Esophagus muscularis mucosa (tissue), 4 donors: ENCODE data around the gene MPRIP.

Experiments used
- EP300 ChIP-seq: sonication (generic); formaldehyde crosslinking; IDR thresholded peaks from one replicate; pipeline ENCODE4 v1.6.1; 2017; ENCODE audit warnings: antibody characterized with exemption
- POLR2AphosphoS5 ChIP-seq, 2 donors: sonication (generic); formaldehyde crosslinking; IDR thresholded peaks; one replicate each; pipeline ENCODE4 v1.6.1; 2017; ENCODE audit warnings: antibody characterized with exemption in 2 of 2
- TF ChIP-seq, protein P1 (sequence below), 3 experiments: fragments of 200-600 bp in 2 of 3; fragments of 450-650 bp in 1 of 3; sonication (generic) in 2 of 3; IDR thresholded peaks; one replicate each; pipeline ENCODE4 v1.5.1; 2017 to 2019; ENCODE audit warnings: antibody characterized with exemption in 3 of 3, mild to moderate bottlenecking in 2 of 3, moderate library complexity in 1 of 3

DNA sequence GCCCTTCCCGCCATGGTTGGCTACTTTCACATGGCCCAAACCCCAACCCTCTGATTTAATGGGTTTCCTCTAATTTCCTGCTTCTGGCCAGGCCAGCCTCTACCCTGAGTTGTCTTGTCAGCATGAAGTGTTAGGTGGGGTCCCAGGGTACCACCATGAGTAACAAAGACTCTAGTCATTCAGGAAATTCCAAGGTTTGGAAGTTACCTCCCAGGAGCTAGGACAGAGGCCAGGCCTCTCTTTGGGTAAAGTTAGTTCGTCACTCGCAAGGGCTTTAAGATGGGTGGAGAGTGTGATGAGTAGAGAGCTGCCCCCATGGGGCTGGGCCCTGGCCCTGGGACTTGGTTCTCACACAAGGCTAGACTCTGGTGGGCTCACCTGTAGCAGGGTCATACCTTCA is 109.3 kb downstream of the MPRIP start:
- TF ChIP-seq, protein P1, sequence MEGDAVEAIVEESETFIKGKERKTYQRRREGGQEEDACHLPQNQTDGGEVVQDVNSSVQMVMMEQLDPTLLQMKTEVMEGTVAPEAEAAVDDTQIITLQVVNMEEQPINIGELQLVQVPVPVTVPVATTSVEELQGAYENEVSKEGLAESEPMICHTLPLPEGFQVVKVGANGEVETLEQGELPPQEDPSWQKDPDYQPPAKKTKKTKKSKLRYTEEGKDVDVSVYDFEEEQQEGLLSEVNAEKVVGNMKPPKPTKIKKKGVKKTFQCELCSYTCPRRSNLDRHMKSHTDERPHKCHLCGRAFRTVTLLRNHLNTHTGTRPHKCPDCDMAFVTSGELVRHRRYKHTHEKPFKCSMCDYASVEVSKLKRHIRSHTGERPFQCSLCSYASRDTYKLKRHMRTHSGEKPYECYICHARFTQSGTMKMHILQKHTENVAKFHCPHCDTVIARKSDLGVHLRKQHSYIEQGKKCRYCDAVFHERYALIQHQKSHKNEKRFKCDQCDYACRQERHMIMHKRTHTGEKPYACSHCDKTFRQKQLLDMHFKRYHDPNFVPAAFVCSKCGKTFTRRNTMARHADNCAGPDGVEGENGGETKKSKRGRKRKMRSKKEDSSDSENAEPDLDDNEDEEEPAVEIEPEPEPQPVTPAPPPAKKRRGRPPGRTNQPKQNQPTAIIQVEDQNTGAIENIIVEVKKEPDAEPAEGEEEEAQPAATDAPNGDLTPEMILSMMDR (IDR thresholded peaks at IDR 0.05), result no peak
- no peak for TF ChIP-seq POLR2AphosphoS5 (IDR thresholded peaks at IDR 0.05)
- no peak for TF ChIP-seq EP300
